Neuronal stem cell (in vitro differentiated cells): ENCODE results near the gene PSMF1.

Experiments used
- DNase-seq: peaks from one replicate; pipeline ENCODE4 v3.0.0-alpha.2; 2013; ENCODE audit warnings: low spot score
- H2AFZ ChIP-seq: one replicate; pipeline ENCODE4 v1.6.1; 2013; ENCODE audit warnings: mild to moderate bottlenecking, low read length, inconsistent platforms
- H2AK5ac ChIP-seq: 2 replicates; pipeline ENCODE4 v1.6.1; 2013; ENCODE audit warnings: low read depth, mild to moderate bottlenecking, inconsistent platforms, low read length, moderate library complexity, mixed read lengths
- H2BK120ac ChIP-seq: 2 replicates; pipeline ENCODE4 v1.6.1; 2013; ENCODE audit warnings: low read depth, mild to moderate bottlenecking, inconsistent platforms, low read length, moderate library complexity, mixed read lengths
- H2BK12ac ChIP-seq: one replicate; pipeline ENCODE4 v1.6.1; 2013; ENCODE audit warnings: low read length, inconsistent platforms
- H2BK15ac ChIP-seq: 2 replicates; pipeline ENCODE4 v1.6.1; 2013; ENCODE audit warnings: mild to moderate bottlenecking, low read length, inconsistent platforms, mixed read lengths
- H2BK5ac ChIP-seq: one replicate; pipeline ENCODE4 v1.6.1; 2013; ENCODE audit warnings: inconsistent platforms, mild to moderate bottlenecking, low read length, moderate library complexity
- H3K14ac ChIP-seq: one replicate; pipeline ENCODE4 v1.6.1; 2013; ENCODE audit warnings: low read length, inconsistent platforms
- H3K18ac ChIP-seq: 2 replicates; pipeline ENCODE4 v1.6.1; 2013; ENCODE audit warnings: low read length, inconsistent platforms
- H3K23ac ChIP-seq: 2 replicates; pipeline ENCODE4 v1.6.1; 2013; ENCODE audit warnings: low read depth, mild to moderate bottlenecking, mixed read lengths, low read length, inconsistent platforms; ENCODE audit not compliant: poor library complexity
- H3K27ac ChIP-seq: replicated peaks from 3 replicates; pipeline ENCODE4 v1.5.1; 2013; ENCODE audit warnings: low read length, inconsistent platforms
- H3K27me3 ChIP-seq, 3 experiments: 2 replicates each; pipeline ENCODE4 v1.6.1; 2013; ENCODE audit warnings: low read length in 3 of 3, mild to moderate bottlenecking in 2 of 3, inconsistent platforms in 1 of 3, low read depth in 1 of 3, mixed read lengths in 1 of 3, moderate library complexity in 1 of 3; ENCODE audit not compliant: control insufficient read depth in 3 of 3, insufficient read depth in 3 of 3
- H3K36me3 ChIP-seq, 2 donors: replicated peaks in 1 of 2; 2 replicates each; pipeline ENCODE4 v1.6.1; 2013; ENCODE audit warnings: low read length in 2 of 2; ENCODE audit not compliant: control insufficient read depth in 2 of 2, insufficient read depth in 2 of 2
- H3K4ac ChIP-seq: 2 replicates; pipeline ENCODE4 v1.6.1; 2013; ENCODE audit warnings: inconsistent platforms, mild to moderate bottlenecking, low read length, moderate library complexity
- H3K4me1 ChIP-seq, 2 donors: 1 replicate in 1 of 2; 2 replicates in 1 of 2; pipeline ENCODE4 v1.6.1; 2013; ENCODE audit warnings: low read length in 2 of 2, low read depth in 1 of 2; ENCODE audit not compliant: control insufficient read depth in 2 of 2, insufficient read depth in 1 of 2
- H3K4me2 ChIP-seq: one replicate; pipeline ENCODE4 v1.6.1; 2013; ENCODE audit warnings: mild to moderate bottlenecking, low read length, inconsistent platforms; ENCODE audit not compliant: insufficient read depth, poor library complexity, severe bottlenecking
- H3K4me3 ChIP-seq, 2 donors: 2 replicates each; pipeline ENCODE4 v1.5.1; 2013; ENCODE audit warnings: low read length in 2 of 2, mild to moderate bottlenecking in 2 of 2, inconsistent platforms in 1 of 2, moderate library complexity in 1 of 2
- H3K79me1 ChIP-seq: one replicate; pipeline ENCODE4 v1.6.1; 2013; ENCODE audit warnings: low read depth, mild to moderate bottlenecking, inconsistent platforms, low read length, moderate library complexity
- H3K9ac ChIP-seq: one replicate; pipeline ENCODE4 v1.6.1; 2013; ENCODE audit warnings: mild to moderate bottlenecking, low read depth, low read length, inconsistent platforms; ENCODE audit not compliant: poor library complexity
- H3K9me3 ChIP-seq, 2 donors: replicated peaks in 1 of 2; 2 replicates each; pipeline versions ENCODE3 to v1.6.1; 2013; ENCODE audit warnings: low read length in 2 of 2, mild to moderate bottlenecking in 2 of 2, inconsistent platforms in 1 of 2, low read depth in 1 of 2, mixed read lengths in 1 of 2, moderate library complexity in 1 of 2; ENCODE audit not compliant: control insufficient read depth in 2 of 2, insufficient read depth in 1 of 2
- H4K8ac ChIP-seq: one replicate; pipeline ENCODE4 v1.6.1; 2013; ENCODE audit warnings: low read depth, mild to moderate bottlenecking, inconsistent platforms, low read length, moderate library complexity
- H4K91ac ChIP-seq: one replicate; pipeline ENCODE4 v1.6.1; 2013; ENCODE audit warnings: low read length, low read depth, mild to moderate bottlenecking, inconsistent platforms; ENCODE audit not compliant: poor library complexity
- WGBS, 2 donors: extraction: QIAGEN DNeasy Blood & Tissue Kit; methylation state at CpG; one replicate each; pipeline ENCODE4 v1.1.7; 2013; ENCODE audit warnings: missing lambda C conversion rate in 2 of 2, mixed read lengths in 1 of 2; ENCODE audit not compliant: insufficient read length in 2 of 2, insufficient replicate concordance in 1 of 2; ENCODE audit errors: extremely low coverage in 2 of 2; 5-methylcytosine and 5-hydroxymethylcytosine counted together

PSMF1 gene

DNA sequence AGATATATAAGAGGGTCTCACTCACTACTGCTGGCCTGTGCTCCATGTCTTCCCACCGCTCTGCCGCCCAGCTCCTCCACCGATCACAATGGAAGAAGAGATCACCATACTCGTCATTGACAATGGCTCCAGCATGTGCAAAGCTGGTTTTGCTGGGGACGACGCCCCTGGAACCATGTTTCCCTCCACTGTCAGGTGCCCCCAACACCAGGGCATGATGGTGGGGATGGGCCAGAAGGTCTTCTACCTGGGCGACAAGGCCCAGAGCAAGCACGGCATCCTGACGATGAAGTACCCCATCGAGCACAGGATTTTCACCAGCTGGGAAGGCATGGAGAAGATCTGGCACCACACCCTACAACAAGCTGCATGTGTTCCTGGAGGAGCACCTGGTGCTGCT, 42.1 kb downstream of the PSMF1 start:
- no peak overlapping the region for H3K27ac ChIP-seq
- WGBS, 2 donors: no CpG with 5 or more reads among the region's 10 CpGs
- peaks cover 35 to 83% of the 10 kb centered on the region in 2 donors for H3K36me3 ChIP-seq

DNA sequence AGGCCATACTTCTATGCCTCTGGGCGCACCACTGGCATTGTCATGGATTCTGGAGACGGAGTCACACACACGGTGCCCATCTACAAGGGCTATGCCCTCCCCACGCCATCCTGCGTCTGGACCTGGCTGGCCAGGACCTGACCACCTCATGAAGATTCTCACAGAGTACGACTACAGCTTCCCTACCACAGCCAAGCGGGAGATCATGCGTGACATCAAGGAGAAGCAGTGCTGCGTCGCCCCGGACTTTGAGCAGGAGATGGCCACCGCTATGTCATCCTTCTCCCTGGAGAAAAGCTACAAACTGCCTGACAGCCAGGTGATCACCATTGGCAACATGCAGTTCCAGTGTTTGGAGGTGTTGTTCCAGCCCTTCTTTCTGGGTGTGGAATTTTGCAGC, 42.6 kb downstream of the PSMF1 start:
- Histone ChIP-seq H3K36me3 (peaks cover 39 to 83% of the 10 kb centered on the region in 2 donors), H4K91ac (no peak overlapping the region), H3K27me3 (no peaks in the 10 kb centered on the region), H2BK5ac (no peak overlapping the region), H2BK15ac (no peak overlapping the region), H2AFZ (no peak overlapping the region), H2BK12ac (no peak overlapping the region), H3K23ac (peak overlapping the region; percentile 3), H3K79me1 (no peaks in the 10 kb centered on the region), H3K14ac (no peak overlapping the region), H3K4me3 (no peak overlapping the region), H2AK5ac (no peak overlapping the region), H3K4ac (no peak overlapping the region), H4K8ac (no peak overlapping the region), H3K9me3 (no peaks in the 10 kb centered on the region), H3K9ac (no peak overlapping the region), H2BK120ac (no peak overlapping the region), H3K27ac (no peak overlapping the region), H3K18ac (no peak overlapping the region), H3K4me1 (no peaks in the 10 kb centered on the region), H3K4me2 (no peak overlapping the region)
- no peak for DNase-seq
- WGBS, 2 donors: no CpG with 5 or more reads among the region's 12 CpGs

More for the DNA sequence above, 42.1 kb downstream of the PSMF1 start:
- Histone ChIP-seq H3K23ac (peak overlapping the region; percentile 3), H4K8ac (no peak overlapping the region), H3K4me1 (no peaks in the 10 kb centered on the region), H3K4me2 (no peak overlapping the region), H3K4me3 (peak overlapping the region in 1 of 2 donors; percentile 33), H3K18ac (no peak overlapping the region), H3K27me3 (no peaks in the 10 kb centered on the region), H2BK15ac (no peak overlapping the region), H4K91ac (no peak overlapping the region), H3K14ac (no peak overlapping the region), H3K4ac (no peak overlapping the region), H3K9ac (no peak overlapping the region), H2BK5ac (no peak overlapping the region), H2AK5ac (no peak overlapping the region), H3K79me1 (no peaks in the 10 kb centered on the region), H2AFZ (no peak overlapping the region), H2BK120ac (no peak overlapping the region), H3K9me3 (no peaks in the 10 kb centered on the region), H2BK12ac (no peak overlapping the region)
- no peak for DNase-seq

DNA sequence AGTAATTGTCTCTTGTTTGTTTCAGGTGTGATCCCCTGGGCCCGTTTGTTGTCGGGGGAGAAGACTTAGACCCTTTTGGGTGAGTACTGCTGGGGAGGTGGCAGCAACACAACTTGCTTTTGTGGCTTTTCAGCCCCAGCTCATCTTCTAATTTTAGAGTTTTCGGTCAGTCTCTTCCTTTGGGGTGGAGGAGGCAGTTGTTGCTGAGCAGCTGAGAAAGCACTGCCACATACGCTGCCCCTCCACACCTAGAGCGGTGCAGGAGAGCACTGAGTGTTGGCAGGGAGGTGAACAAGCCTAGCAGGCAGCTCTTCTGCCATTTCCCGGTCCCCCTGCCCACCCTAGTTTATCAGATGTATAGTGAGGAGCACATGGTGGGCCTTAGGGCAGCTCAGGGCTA, 44.7 kb downstream of the PSMF1 start:
- Histone ChIP-seq H3K36me3 (peaks cover 45 to 91% of the 10 kb centered on the region in 2 donors), H3K9ac (peak overlapping the region; percentile 34), H4K8ac (no peak overlapping the region), H3K4ac (no peak overlapping the region), H3K4me1 (no peaks in the 10 kb centered on the region), H4K91ac (no peak overlapping the region), H2AK5ac (no peak overlapping the region), H2AFZ (no peak overlapping the region), H2BK5ac (no peak overlapping the region), H2BK12ac (no peak overlapping the region), H3K23ac (peak overlapping the region; percentile 4), H3K4me2 (no peak overlapping the region), H3K27ac (no peak overlapping the region), H3K18ac (no peak overlapping the region), H3K9me3 (no peaks in the 10 kb centered on the region), H3K14ac (no peak overlapping the region), H3K79me1 (no peaks in the 10 kb centered on the region), H3K27me3 (no peaks in the 10 kb centered on the region), H2BK120ac (no peak overlapping the region), H3K4me3 (no peak overlapping the region), H2BK15ac (no peak overlapping the region)
- no CpG with 5 or more reads among the region's 6 CpGs for WGBS, 2 donors
- DNase-seq: no peak

DNA sequence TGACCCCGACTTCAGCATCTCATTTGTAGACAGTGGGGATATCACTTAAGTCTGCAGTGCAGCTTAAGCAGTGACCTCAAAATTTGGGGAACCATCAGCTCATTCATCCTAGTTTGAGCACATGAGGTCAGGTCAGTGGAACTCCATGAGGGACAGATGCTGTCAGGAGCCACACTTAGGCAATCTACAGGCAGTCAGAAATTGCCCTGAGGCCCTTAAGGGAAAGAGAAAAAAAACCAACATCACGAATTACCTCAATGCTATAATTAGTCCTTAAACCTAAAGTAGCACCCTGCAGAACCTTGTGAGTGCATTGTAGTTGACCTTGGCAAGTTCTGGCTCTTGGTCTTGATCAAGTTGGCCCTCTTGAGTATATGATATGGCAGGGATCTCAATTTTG, 45.3 kb downstream of the PSMF1 start:
- no peak overlapping the region for H3K4ac ChIP-seq
- H4K8ac ChIP-seq: no peak overlapping the region
- H3K14ac ChIP-seq: no peak overlapping the region
- H3K4me1 ChIP-seq: no peaks in the 10 kb centered on the region
- no peak overlapping the region for H3K23ac ChIP-seq
- no peak overlapping the region for H3K4me3 ChIP-seq
- no peak overlapping the region for H3K27ac ChIP-seq
- H3K9ac ChIP-seq: no peak overlapping the region
- H3K18ac ChIP-seq: no peak overlapping the region
- no peak overlapping the region for H4K91ac ChIP-seq
- no peaks in the 10 kb centered on the region for H3K27me3 ChIP-seq
- no CpG with 5 or more reads among the region's 2 CpGs for WGBS, 2 donors
- no peak overlapping the region for H2BK5ac ChIP-seq
- H2AFZ ChIP-seq: no peak overlapping the region
- H3K36me3 ChIP-seq: peaks cover 48 to 91% of the 10 kb centered on the region in 2 donors
- no peaks in the 10 kb centered on the region for H3K79me1 ChIP-seq
- H2BK120ac ChIP-seq: no peak overlapping the region
- H3K9me3 ChIP-seq: no peaks in the 10 kb centered on the region
- DNase-seq: no peak
- H2BK12ac ChIP-seq: no peak overlapping the region
- no peak overlapping the region for H2AK5ac ChIP-seq
- H3K4me2 ChIP-seq: no peak overlapping the region
- no peak overlapping the region for H2BK15ac ChIP-seq
